HG03135 (cell line): ENCODE measurements around the gene KIF16B.
"Not testable (repeated sequence)": the region's sequence is repeated elsewhere in the genome, so short reads cannot be mapped to it uniquely, and the experiment has no call there.

ENCODE experiments used
- ATAC-seq: cut with Tn5 transposase; IDR thresholded peaks from one replicate; pipeline ENCODE4 v1.9.1; 2021; ENCODE audit warnings: mild to moderate bottlenecking, moderate library complexity; ENCODE audit not compliant: unreplicated experiment

KIF16B gene

GRCh38 chr20:16267526-16267925 lies 305.7 kb downstream of the KIF16B start:
- ATAC-seq, result no peak

GRCh38 chr20:16265334-16265733 lies 307.9 kb downstream of the KIF16B start:
- ATAC-seq, result no peak

GRCh38 chr20:16263582-16263981 lies 309.7 kb downstream of the KIF16B start:
- no peak for ATAC-seq

GRCh38 chr20:16262594-16262993 lies 310.7 kb downstream of the KIF16B start:
- no peak for ATAC-seq

GRCh38 chr20:16261733-16262273 lies 311.4 kb downstream of the KIF16B start:
- ATAC-seq, result no peak

GRCh38 chr20:16260911-16261310 lies 312.3 kb downstream of the KIF16B start:
- no peak for ATAC-seq

GRCh38 chr20:16260133-16260532 lies 313.1 kb downstream of the KIF16B start:
- ATAC-seq, result not testable (repeated sequence)

GRCh38 chr20:16258766-16259165 lies 314.5 kb downstream of the KIF16B start:
- no peak for ATAC-seq

GRCh38 chr20:16257813-16258430 lies 315.3 kb downstream of the KIF16B start:
- no peak for ATAC-seq

- ATAC-seq, result no peak
Measured at GRCh38 chr20:16257021-16257420, 316.2 kb downstream of the KIF16B start.

- ATAC-seq, result no peak
Measured at GRCh38 chr20:16246870-16247269, 326.4 kb downstream of the KIF16B start.

GRCh38 chr20:16246291-16246690 lies 327.0 kb downstream of the KIF16B start:
- no peak for ATAC-seq

- no peak for ATAC-seq
Measured at GRCh38 chr20:16245879-16246278, 327.4 kb downstream of the KIF16B start.

GRCh38 chr20:16244892-16245291 lies 328.4 kb downstream of the KIF16B start:
- ATAC-seq, result no peak

- ATAC-seq, result no peak
Measured at GRCh38 chr20:16243470-16243869, 329.8 kb downstream of the KIF16B start.

- no peak for ATAC-seq
Measured at GRCh38 chr20:16241911-16242310, 331.3 kb downstream of the KIF16B start.

- no peak for ATAC-seq
Measured at GRCh38 chr20:16240355-16240754, 332.9 kb downstream of the KIF16B start.

- ATAC-seq, result no peak
Measured at GRCh38 chr20:16236589-16237241, 336.5 kb downstream of the KIF16B start.

- no peak for ATAC-seq
Measured at GRCh38 chr20:16230402-16230801, 342.8 kb downstream of the KIF16B start.

GRCh38 chr20:16229813-16230212 lies 343.4 kb downstream of the KIF16B start:
- no peak for ATAC-seq

- no peak for ATAC-seq
Measured at GRCh38 chr20:16228722-16229121, 344.5 kb downstream of the KIF16B start.

GRCh38 chr20:16226961-16227360 lies 346.3 kb downstream of the KIF16B start:
- not testable (repeated sequence) for ATAC-seq
